Measurements from ENCODE around the gene PNPLA3.

Gene PNPLA3

DNA sequence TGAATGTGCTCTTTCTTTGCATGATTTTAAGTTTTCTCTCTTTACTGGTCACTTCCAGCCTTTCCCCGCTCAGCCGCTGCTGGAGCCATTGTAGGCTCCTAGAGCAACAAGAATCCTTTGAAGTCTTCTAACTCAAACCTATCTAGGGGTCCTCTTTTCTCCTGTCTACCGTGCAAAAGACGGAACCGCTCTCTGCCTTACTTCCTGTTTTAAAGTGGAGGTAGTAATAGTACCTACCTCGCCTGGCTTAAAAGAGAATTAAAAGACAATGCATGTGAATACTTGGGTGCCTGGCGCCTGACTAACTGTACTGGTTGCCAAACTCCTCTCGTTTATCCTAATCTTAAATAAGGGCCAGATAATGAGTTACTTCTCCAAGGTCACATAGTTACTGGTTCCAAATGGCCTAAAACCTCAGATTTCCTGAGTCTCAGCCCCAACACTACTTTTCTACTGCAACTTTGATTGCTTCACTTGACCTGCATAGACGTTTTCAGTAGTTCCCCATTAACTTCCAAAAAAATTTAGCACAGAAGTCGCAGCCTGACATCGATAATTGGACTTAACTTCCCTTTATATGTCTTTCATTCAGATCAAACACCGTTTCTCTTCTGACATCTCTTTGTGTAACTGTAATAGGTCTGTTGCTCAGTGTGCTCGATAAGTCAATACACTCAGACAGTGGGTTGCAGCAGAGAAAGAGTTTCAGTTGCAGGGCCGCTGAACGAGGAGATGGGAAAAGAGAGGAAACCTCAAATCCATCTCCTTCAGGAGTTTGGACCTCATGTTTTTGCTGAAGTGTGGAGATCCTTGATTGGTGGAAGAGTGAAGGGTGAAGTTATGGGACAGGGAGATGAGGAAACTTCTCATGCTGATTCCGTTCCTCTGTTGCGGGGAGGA, 32.5 kb downstream of the PNPLA3 start:
- in situ Hi-C loops (cut with MboI; ENCODE audit: low sequenced_read_pairs), result no loop called here

- in situ Hi-C loops (cut with MboI; ENCODE audit: low sequenced_read_pairs), result no loop called here
Measured at GRCh38 chr22:43956805-43957463, 33.3 kb downstream of the PNPLA3 start.

GRCh38 chr22:43957871-43958270, 34.3 kb downstream of the PNPLA3 start:
- in situ Hi-C loops (cut with MboI; ENCODE audit: low sequenced_read_pairs), result no loop called here

- in situ Hi-C loops (cut with MboI; ENCODE audit: low sequenced_read_pairs), result no loop called here
Measured at GRCh38 chr22:43964314-43964857, 40.8 kb downstream of the PNPLA3 start.

DNA sequence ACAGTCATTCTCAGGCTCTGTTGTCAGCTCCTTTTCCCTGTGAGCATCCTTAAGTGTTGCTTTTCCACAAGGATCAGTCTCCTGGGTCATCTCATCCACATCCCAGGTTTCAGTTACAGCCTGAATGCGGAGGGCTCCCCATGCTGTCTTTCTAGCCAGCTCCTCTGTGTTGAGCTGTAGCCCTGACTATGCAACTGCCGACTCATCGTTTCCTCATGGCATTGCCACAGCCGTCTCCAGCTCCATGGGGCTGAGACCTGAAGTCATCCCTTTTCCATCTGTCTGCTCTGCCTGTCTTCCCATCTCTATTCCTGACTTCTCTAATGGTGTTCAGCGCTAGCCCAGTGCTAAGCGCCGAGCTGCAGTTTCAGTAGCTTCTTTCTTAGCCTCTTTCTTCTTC, 43.5 kb downstream of the PNPLA3 start:
- in situ Hi-C loops (cut with MboI; ENCODE audit: low sequenced_read_pairs), result no loop called here

- in situ Hi-C loops (cut with MboI; ENCODE audit: low sequenced_read_pairs), result no loop called here
Measured at GRCh38 chr22:43968614-43969013, 45.0 kb downstream of the PNPLA3 start.

GRCh38 chr22:43969021-43969878, 45.6 kb downstream of the PNPLA3 start:
- in situ Hi-C loops (cut with MboI; ENCODE audit: low sequenced_read_pairs), result no loop called here

DNA sequence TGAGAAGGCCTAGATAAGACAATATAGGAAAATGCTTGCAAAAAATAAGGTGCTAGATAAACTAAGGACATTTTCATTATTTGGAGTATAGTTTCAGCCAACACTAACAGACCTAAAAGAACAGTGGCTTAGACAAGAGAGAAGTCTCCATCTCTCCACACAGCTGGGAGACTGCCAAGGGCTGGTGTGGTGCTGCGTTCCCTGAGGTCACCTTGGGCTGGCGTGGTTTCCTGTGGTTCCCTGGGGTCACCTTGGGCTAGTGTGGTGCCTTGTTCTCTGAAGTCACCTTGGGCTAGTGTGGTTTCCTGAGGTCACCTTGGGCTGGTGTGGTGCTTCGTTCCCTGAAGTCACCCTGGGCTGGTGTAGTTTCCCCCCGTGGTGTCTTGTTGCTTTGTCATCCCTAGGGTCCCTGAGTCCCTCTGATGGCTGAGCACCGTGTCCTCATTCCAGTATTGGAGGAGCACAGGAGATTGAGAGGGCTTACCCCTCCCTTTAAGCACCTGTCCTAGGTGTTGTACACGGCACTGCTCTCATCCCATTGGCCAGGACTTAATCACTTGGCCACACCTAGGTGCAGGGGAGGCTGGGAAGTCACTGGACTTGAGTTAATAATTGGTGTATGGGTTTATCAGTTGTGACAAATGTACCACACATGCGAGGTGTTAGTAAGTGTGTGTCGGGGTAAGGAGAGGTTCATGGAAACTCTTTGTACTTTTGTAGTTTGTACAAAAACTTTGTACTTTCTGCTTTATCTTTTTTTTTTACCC, 46.6 kb downstream of the PNPLA3 start:
- in situ Hi-C loops (cut with MboI; ENCODE audit: low sequenced_read_pairs), result no loop called here

DNA sequence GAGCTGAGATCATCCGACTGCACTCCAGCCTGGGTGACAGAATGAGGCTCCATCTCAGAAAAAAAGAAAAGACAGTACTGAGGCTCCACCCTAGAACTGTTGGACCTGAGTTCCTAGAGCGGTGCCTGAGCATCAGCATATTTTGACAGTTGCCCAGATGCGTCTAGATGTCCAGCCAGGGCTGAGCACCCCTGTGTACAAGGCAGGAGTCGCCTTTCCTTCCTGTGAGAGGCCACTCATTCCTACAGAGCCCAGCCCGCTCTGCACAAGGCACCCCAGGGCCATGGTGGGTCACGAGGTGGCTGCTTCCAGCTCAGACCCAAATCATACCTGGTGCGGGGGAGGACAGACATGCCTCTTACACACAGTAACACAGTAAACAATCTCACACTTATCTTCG, 47.5 kb downstream of the PNPLA3 start:
- in situ Hi-C loops (cut with MboI; ENCODE audit: low sequenced_read_pairs), result no loop called here

GRCh38 chr22:43972931-43973462, 49.4 kb downstream of the PNPLA3 start:
- in situ Hi-C loops (cut with MboI; ENCODE audit: low sequenced_read_pairs), result no loop called here

GRCh38 chr22:43974028-43974545, 50.5 kb downstream of the PNPLA3 start:
- in situ Hi-C loops (cut with MboI; ENCODE audit: low sequenced_read_pairs), result no loop called here

DNA sequence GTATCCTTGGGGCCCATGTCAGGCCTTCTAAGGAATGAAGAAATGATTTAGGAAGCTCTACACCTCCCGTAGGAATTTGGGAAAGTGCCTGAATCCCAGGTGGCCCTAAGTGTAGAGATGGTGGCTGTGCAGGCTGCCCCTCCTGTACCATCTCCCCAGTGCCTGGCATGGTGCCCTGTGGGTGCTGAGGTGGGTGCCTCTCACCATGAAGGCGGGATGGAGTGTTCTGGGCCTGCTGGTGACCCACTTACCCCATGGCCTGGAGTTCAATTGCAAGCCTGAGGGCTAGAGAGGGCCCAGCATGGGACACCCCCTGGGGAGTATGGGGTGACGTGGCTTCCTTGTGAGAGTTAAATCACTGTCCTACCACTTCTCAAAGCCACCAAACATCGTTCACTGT, 51.4 kb downstream of the PNPLA3 start:
- in situ Hi-C loops (cut with MboI; ENCODE audit: low sequenced_read_pairs), result no loop called here

- in situ Hi-C loops (cut with MboI; ENCODE audit: low sequenced_read_pairs), result no loop called here
Measured at GRCh38 chr22:43976861-43977795, 53.5 kb downstream of the PNPLA3 start.

DNA sequence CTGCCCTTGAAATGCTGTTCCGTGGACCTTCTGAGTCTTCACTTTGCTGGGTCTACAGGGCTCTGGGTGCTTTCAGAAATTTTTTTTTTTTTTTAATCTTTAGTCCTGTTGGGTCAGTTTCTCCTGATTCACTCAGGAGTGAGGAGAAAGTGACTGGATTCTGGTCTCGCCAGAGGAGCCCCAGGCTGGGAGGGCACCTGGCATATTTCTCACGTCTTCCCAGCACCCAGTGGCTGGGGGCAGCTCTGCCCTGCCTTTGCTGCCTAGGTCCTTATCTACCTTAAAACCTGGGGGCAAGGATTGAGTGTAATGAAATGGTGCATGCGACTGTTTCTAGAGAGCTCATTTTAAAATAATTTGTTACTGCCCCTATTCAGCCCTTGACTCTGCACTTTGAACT, 55.0 kb downstream of the PNPLA3 start:
- in situ Hi-C loops (cut with MboI; ENCODE audit: low sequenced_read_pairs), result no loop called here

- in situ Hi-C loops (cut with MboI; ENCODE audit: low sequenced_read_pairs), result no loop called here
Measured at GRCh38 chr22:43980579-43980978, 57.0 kb downstream of the PNPLA3 start.

DNA sequence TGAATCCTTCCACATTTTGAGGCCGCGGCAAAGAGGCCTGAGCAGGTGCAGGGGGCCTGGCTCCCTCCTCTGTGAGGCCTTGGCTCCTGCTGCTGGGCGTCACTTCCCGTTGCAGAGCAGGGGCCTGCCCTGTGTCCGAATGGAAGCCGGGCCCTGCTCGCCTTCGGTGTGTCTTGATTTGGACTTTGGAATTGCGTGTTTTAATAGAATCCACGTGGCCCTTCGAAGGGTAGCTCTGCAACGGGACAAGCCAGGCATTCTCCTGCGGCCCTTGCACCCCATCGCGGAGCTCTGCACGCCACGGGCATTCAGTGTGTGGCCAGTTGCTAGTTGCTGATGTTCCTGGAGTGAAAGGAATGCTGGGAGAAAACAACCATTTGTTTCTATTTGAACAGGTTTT, 57.4 kb downstream of the PNPLA3 start:
- in situ Hi-C loops (cut with MboI; ENCODE audit: low sequenced_read_pairs), result no loop called here

- in situ Hi-C loops (cut with MboI; ENCODE audit: low sequenced_read_pairs), result no loop called here
Measured at GRCh38 chr22:43983808-43984207, 60.2 kb downstream of the PNPLA3 start.

- in situ Hi-C loops (cut with MboI; ENCODE audit: low sequenced_read_pairs), result no loop called here
Measured at GRCh38 chr22:43985532-43985931, 61.9 kb downstream of the PNPLA3 start.
